ENCODE results near the gene MYOF.

DNA sequence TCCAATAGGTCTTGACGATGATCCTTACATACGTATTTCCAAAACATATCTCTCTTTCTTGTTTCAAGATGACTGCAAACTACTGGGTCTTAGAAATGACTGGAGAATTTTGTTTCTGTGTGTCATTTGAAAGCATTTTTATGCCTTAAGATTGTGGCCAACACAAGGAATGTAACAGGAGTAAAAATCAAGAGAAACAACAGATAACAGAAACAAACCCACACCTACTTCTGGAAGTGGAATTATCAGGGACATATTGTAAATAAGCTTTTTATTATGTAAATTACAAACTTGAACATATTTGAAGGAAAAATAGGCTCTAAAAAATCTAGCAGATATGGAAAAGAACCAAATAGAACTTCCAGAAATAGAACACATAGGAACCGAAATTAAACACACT is 212.9 kb downstream of the MYOF start:
- no peak for TF ChIP-seq ELF1 (tag; IDR thresholded peaks at IDR 0.05)
- TF ChIP-seq MXI1 (IDR thresholded peaks at IDR 0.05; ENCODE audit: low read depth, low read length) = no peak
- TF ChIP-seq FOXK1 (CRISPR knock-in tag; IDR thresholded peaks at IDR 0.05; ENCODE audit: borderline replicate concordance) = no peak
- no peak for TF ChIP-seq MAZ (CRISPR knock-in tag; conservative IDR thresholded peaks at IDR 0.05 in 1 of 2, IDR thresholded peaks at IDR 0.05 in 1 of 2)
- no peak for TF ChIP-seq SP1 (CRISPR knock-in tag; IDR thresholded peaks at IDR 0.05)
- no peak for TF ChIP-seq GABPA (tag; conservative IDR thresholded peaks at IDR 0.05; ENCODE audit: low read depth)
- TF ChIP-seq ESRRA (IDR thresholded peaks at IDR 0.05; ENCODE audit: borderline replicate concordance, low read depth) = no peak
- no peak for TF ChIP-seq YY1 (IDR thresholded peaks at IDR 0.05; ENCODE audit: borderline replicate concordance in 1 of 3, control insufficient read depth in 1 of 3, extremely low read depth in 1 of 3, insufficient read depth in 3 of 3, insufficient read length in 1 of 3, insufficient replicate concordance in 2 of 3, low read depth in 1 of 3, low read length in 2 of 3)
- TF ChIP-seq ZNF121 (CRISPR knock-in tag; conservative IDR thresholded peaks at IDR 0.05) = no peak
- TF ChIP-seq JUN (IDR thresholded peaks at IDR 0.05; ENCODE audit: borderline replicate concordance, low read depth, low read length) = no peak
- TF ChIP-seq JUN (CRISPR knock-in tag; IDR thresholded peaks at IDR 0.05; ENCODE audit: borderline replicate concordance) = no peak
- TF ChIP-seq MAFF (IDR thresholded peaks at IDR 0.05; ENCODE audit: low read length) = no peak
- TF ChIP-seq, protein P1, sequence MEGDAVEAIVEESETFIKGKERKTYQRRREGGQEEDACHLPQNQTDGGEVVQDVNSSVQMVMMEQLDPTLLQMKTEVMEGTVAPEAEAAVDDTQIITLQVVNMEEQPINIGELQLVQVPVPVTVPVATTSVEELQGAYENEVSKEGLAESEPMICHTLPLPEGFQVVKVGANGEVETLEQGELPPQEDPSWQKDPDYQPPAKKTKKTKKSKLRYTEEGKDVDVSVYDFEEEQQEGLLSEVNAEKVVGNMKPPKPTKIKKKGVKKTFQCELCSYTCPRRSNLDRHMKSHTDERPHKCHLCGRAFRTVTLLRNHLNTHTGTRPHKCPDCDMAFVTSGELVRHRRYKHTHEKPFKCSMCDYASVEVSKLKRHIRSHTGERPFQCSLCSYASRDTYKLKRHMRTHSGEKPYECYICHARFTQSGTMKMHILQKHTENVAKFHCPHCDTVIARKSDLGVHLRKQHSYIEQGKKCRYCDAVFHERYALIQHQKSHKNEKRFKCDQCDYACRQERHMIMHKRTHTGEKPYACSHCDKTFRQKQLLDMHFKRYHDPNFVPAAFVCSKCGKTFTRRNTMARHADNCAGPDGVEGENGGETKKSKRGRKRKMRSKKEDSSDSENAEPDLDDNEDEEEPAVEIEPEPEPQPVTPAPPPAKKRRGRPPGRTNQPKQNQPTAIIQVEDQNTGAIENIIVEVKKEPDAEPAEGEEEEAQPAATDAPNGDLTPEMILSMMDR (IDR thresholded peaks at IDR 0.05 in 2 of 3, conservative IDR thresholded peaks at IDR 0.05 in 1 of 3; ENCODE audit: insufficient read depth in 2 of 3, low read depth in 1 of 3, low read length in 3 of 3) = no peak

All from K562 (cell line).